ENCODE results near the gene MRPS14.
A peak's percentile ranks its signal among the peaks of the same experiment; 100 is the strongest.

The MRPS14 gene

GRCh38 chr1:175019524-175019923, 3.7 kb downstream of the MRPS14 start:
- no peak overlapping the region for H3K4me3 ChIP-seq (ENCODE audit: low read length)
- H3K27me3 ChIP-seq (ENCODE audit: control insufficient read depth, insufficient read depth, low read length), result no peaks in the 10 kb centered on the region
- H3K36me3 ChIP-seq (ENCODE audit: control insufficient read depth, low read depth, low read length), result peaks cover 29% of the 10 kb centered on the region
- no peak overlapping the region for H3K9ac ChIP-seq (ENCODE audit: low read length)
- H3K27ac ChIP-seq (ENCODE audit: low read length), result no peak overlapping the region
- no peaks in the 10 kb centered on the region for H3K4me1 ChIP-seq (ENCODE audit: control insufficient read depth, low read depth, low read length)
- no peaks in the 10 kb centered on the region for H3K9me3 ChIP-seq (ENCODE audit: control insufficient read depth, low read depth, low read length)

DNA sequence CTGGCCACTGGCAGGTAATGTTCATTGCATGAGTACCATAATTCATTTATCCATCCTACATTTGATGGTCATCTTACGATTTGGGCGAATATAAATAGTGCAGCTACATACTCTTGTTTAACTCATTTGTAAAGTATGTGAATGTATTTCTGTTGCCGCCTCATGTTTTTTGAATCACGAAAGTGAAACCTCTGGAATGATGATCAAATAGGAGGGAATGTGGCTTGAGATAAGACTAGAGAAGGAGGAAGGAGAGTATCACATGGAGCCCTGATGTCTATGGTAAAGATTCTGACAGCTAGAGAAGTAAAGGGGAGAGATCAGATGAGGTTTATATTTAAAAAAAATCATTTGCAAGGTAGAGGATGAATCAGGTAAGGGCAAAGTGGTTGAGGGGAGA, 8.0 kb downstream of the MRPS14 start:
- H3K27me3 ChIP-seq (ENCODE audit: control insufficient read depth, insufficient read depth, low read length), result no peaks in the 10 kb centered on the region
- H3K9me3 ChIP-seq (ENCODE audit: control insufficient read depth, low read depth, low read length), result no peaks in the 10 kb centered on the region
- peaks cover 71% of the 10 kb centered on the region for H3K36me3 ChIP-seq (ENCODE audit: control insufficient read depth, low read depth, low read length)
- H3K4me1 ChIP-seq (ENCODE audit: control insufficient read depth, low read depth, low read length), result no peaks in the 10 kb centered on the region
- no peak overlapping the region for H3K27ac ChIP-seq (ENCODE audit: low read length)
- no peak overlapping the region for H3K4me3 ChIP-seq (ENCODE audit: low read length)
- no peak overlapping the region for H3K9ac ChIP-seq (ENCODE audit: low read length)

DNA sequence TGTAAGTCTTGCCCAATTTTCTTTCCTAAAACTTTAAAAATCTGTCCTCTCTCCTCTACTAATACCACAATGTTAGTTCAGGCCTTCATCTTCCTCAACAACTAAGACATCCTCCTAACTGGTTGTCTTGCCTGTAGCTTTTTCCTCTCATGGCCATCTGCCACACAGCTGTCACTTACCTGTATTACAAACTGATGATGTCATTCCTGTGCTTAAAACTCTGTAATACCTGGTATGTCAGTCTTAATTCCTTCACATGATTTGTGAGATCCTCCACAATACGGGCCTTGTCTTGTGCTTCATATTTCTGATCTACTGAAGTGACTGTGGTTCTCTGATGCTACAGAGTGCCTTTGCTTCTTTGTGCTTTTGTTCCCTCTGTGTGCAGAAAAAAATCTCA, 9.8 kb downstream of the MRPS14 start:
- H3K9me3 ChIP-seq (ENCODE audit: control insufficient read depth, low read depth, low read length), result no peaks in the 10 kb centered on the region
- H3K4me3 ChIP-seq (ENCODE audit: low read length), result no peak overlapping the region
- no peaks in the 10 kb centered on the region for H3K27me3 ChIP-seq (ENCODE audit: control insufficient read depth, insufficient read depth, low read length)
- no peak overlapping the region for H3K27ac ChIP-seq (ENCODE audit: low read length)
- no peak overlapping the region for H3K9ac ChIP-seq (ENCODE audit: low read length)
- no peaks in the 10 kb centered on the region for H3K4me1 ChIP-seq (ENCODE audit: control insufficient read depth, low read depth, low read length)
- H3K36me3 ChIP-seq (ENCODE audit: control insufficient read depth, low read depth, low read length), result peaks cover 86% of the 10 kb centered on the region

DNA sequence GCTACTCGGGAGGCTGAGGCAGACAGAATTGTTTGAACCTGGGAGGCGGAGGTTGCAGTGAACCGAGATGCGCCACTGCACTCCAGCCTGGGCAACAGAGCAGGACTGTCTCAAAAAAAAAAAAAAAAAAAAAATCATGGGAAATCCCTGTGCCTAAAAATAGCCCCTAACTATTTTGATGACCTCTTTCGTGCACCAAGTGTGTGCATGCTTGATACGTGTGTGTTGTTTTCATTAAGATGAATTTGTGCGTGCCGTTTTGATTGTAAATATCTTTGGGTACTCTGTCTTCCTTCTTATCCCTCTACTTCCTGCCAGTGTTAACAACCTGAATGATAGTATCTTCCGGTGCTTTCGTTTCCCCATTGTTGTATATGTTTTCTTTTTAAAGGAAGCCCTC, 13.7 kb downstream of the MRPS14 start:
- Histone ChIP-seq H3K27me3 (ENCODE audit: control insufficient read depth, insufficient read depth, low read length) (no peaks in the 10 kb centered on the region), H3K27ac (ENCODE audit: low read length) (no peak overlapping the region), H3K9ac (ENCODE audit: low read length) (no peak overlapping the region), H3K9me3 (ENCODE audit: control insufficient read depth, low read depth, low read length) (no peaks in the 10 kb centered on the region), H3K36me3 (ENCODE audit: control insufficient read depth, low read depth, low read length) (peaks cover 95% of the 10 kb centered on the region), H3K4me3 (ENCODE audit: low read length) (no peak overlapping the region), H3K4me1 (ENCODE audit: control insufficient read depth, low read depth, low read length) (no peaks in the 10 kb centered on the region)

GRCh38 chr1:175005085-175005783, 18.0 kb downstream of the MRPS14 start:
- Histone ChIP-seq H3K27ac (ENCODE audit: low read length) (no peak overlapping the region), H3K36me3 (ENCODE audit: control insufficient read depth, low read depth, low read length) (peaks cover 58% of the 10 kb centered on the region), H3K4me3 (ENCODE audit: low read length) (no peak overlapping the region), H3K9me3 (ENCODE audit: control insufficient read depth, low read depth, low read length) (no peaks in the 10 kb centered on the region), H3K4me1 (ENCODE audit: control insufficient read depth, low read depth, low read length) (no peaks in the 10 kb centered on the region), H3K27me3 (ENCODE audit: control insufficient read depth, insufficient read depth, low read length) (no peaks in the 10 kb centered on the region), H3K9ac (ENCODE audit: low read length) (no peak overlapping the region)

- peaks cover 43% of the 10 kb centered on the region for H3K36me3 ChIP-seq (ENCODE audit: control insufficient read depth, low read depth, low read length)
- H3K9ac ChIP-seq (ENCODE audit: low read length), result no peak overlapping the region
- no peaks in the 10 kb centered on the region for H3K4me1 ChIP-seq (ENCODE audit: control insufficient read depth, low read depth, low read length)
- no peak overlapping the region for H3K4me3 ChIP-seq (ENCODE audit: low read length)
- H3K9me3 ChIP-seq (ENCODE audit: control insufficient read depth, low read depth, low read length), result no peaks in the 10 kb centered on the region
- H3K27me3 ChIP-seq (ENCODE audit: control insufficient read depth, insufficient read depth, low read length), result no peaks in the 10 kb centered on the region
- no peak overlapping the region for H3K27ac ChIP-seq (ENCODE audit: low read length)
Measured at GRCh38 chr1:175003521-175003920, 19.7 kb downstream of the MRPS14 start.

DNA sequence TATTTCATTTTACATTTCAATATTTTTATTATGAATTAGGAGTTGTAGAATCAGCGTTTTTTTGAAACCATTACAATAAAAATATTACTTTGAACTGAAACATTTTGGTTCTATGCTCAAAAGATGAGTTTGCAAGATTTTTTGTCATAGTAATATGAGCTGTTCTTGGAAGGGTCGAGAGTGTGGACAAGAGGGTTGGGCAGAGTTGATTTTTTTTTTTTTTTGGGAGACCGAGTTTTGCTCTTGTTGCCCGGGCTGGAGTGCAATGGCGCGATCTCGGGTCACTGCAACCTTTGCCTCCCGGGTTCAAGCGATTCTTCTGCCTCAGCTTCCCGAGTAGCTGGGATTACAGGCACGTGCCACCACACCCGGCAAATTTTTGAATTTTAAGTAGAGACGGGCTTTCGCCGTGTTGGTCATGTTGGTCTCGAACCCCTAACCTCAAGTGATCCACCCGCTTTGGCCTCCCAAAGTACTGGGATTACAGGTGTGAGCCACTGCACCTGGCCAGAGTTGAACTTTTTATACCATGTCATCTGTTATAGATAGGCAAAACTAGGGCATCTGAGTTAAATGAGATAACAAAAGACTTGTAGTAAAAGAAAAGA, 20.2 kb downstream of the MRPS14 start:
- H3K4me3 ChIP-seq (ENCODE audit: low read length), result no peak overlapping the region
- H3K27ac ChIP-seq (ENCODE audit: low read length), result no peak overlapping the region
- H3K27me3 ChIP-seq (ENCODE audit: control insufficient read depth, insufficient read depth, low read length), result no peaks in the 10 kb centered on the region
- H3K9ac ChIP-seq (ENCODE audit: low read length), result no peak overlapping the region
- peaks cover 38% of the 10 kb centered on the region for H3K36me3 ChIP-seq (ENCODE audit: control insufficient read depth, low read depth, low read length)
- H3K9me3 ChIP-seq (ENCODE audit: control insufficient read depth, low read depth, low read length), result no peaks in the 10 kb centered on the region
- no peaks in the 10 kb centered on the region for H3K4me1 ChIP-seq (ENCODE audit: control insufficient read depth, low read depth, low read length)

DNA sequence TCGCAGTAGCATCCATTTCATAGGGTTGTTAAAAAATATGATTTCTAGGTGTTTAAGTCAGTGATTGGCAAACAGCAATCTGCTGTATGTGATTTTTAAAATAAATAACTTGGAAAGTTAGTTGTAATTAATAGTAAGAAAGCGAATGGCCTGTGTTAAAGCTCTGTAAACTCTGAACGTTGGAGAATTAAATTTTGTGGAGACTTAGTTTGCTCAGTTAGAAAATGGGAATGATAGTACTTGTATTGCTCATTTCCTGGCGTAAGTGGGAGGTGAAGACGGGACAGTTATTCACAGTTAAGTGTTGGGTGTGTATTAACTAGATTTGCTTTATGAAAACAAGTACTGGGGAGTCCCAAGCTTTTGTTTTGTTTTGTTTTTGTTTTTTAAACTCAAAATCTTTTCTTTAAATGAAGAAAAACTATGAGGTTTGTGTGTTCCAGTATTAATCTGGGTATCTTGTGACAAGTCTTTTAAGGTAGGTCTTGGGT, 22.5 kb downstream of the MRPS14 start:
- H3K36me3 ChIP-seq (ENCODE audit: control insufficient read depth, low read depth, low read length), result peaks cover 16% of the 10 kb centered on the region
- H3K9me3 ChIP-seq (ENCODE audit: control insufficient read depth, low read depth, low read length), result no peaks in the 10 kb centered on the region
- peak overlapping the region; percentile 98 for H3K4me3 ChIP-seq (ENCODE audit: low read length)
- H3K9ac ChIP-seq (ENCODE audit: low read length), result peak overlapping the region; percentile 98
- peak overlapping the region; percentile 49 for H3K27ac ChIP-seq (ENCODE audit: low read length)
- no peaks in the 10 kb centered on the region for H3K27me3 ChIP-seq (ENCODE audit: control insufficient read depth, insufficient read depth, low read length)
- H3K4me1 ChIP-seq (ENCODE audit: control insufficient read depth, low read depth, low read length), result no peaks in the 10 kb centered on the region

DNA sequence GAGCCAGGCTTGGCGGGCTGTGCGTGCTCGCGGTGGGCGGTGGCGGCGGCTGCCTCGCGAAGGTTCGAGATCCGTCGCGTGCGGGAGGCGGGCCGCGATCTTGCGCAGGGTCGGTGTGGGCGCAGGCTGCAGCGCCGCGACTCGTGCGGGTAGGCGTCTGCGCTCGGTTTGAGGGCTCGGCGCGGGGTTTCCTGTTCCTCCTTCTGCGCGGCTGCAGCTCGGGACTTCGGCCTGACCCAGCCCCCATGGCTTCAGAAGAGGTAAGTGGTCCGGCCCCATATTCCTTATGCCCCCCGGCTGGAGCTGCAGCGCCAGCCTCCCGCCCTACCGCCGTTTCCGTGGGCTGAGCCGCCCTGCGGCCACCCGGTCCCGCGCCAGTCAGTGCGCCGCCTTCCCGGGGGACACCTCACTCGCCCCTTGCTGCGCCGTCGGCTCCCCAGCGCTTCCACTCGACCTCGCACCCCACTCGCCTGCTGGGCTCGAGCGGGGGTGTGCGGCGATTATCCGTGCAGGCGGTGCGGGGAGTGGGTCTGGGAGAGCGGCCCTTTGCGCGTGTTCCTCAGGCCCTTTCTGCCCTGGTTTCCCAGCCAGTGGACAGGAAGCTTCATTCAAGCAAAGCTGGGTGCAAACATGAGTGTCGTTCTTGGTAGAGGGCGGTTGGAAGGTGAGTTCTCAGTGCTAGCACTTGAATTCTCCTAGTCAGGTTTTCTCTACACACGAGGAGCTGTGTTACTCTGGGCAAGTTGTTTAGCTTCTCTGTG, 23.1 kb downstream of the MRPS14 start, which contains the start of gene CACYBP:
Gene CACYBP (plus strand): TSS at position 12 of the 761 bp plus-strand sequence. CDS start 234 bp downstream, at position 246.
- H3K4me3 ChIP-seq (ENCODE audit: low read length), result peak within 1 kb of the TSS; percentile 98
- no peaks in the 10 kb centered on the region for H3K27me3 ChIP-seq (ENCODE audit: control insufficient read depth, insufficient read depth, low read length)
- no peaks in the 10 kb centered on the region for H3K9me3 ChIP-seq (ENCODE audit: control insufficient read depth, low read depth, low read length)
- H3K9ac ChIP-seq (ENCODE audit: low read length), result peak within 1 kb of the TSS; percentile 98
- H3K4me1 ChIP-seq (ENCODE audit: control insufficient read depth, low read depth, low read length), result no peaks in the 10 kb centered on the region
- H3K27ac ChIP-seq (ENCODE audit: low read length), result peak within 1 kb of the TSS; percentile 98
- peaks cover 9% of the 10 kb centered on the region for H3K36me3 ChIP-seq (ENCODE audit: control insufficient read depth, low read depth, low read length)

DNA sequence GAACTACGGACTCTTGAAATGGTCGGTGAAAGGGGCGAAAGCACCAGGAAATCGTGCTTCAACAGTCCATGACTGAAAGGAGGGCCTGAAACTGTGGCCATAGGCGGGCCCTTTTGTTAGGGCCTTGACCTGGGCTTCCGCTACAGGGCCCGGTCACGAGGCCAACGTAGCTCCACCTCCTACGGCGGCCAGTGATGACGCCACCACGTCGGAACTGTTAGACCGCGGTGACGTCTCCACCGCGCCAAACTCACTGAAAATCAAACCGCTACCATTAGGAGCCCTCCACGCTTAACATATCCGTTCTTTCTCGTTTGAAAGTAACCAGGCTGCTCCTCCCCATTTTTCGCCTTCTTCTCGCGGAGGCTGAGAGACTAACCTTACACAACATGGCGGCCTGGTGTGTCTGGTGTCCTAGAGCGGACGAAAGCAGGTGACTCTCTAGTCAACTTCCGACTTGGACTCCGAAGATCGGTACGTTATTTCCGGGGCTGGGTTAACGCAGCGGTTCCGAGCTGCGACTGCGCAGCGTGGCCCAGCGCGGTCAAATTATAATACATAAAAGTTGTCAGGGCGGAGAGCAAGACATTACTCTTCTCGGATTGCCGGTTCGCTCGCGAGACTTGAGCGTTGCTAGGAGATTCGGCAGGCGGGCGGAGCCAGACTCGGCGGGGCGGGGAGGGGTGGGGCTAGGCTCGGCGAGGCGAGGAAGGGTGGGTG, 23.8 kb downstream of the MRPS14 start:
- Histone ChIP-seq H3K27ac (ENCODE audit: low read length) (peak overlapping the region; percentile 98), H3K4me1 (ENCODE audit: control insufficient read depth, low read depth, low read length) (no peaks in the 10 kb centered on the region)

GRCh38 chr1:174998569-174999215, 24.5 kb downstream of the MRPS14 start:
- H3K9ac ChIP-seq (ENCODE audit: low read length), result peak overlapping the region; percentile 98
- H3K27me3 ChIP-seq (ENCODE audit: control insufficient read depth, insufficient read depth, low read length), result no peaks in the 10 kb centered on the region
- peak overlapping the region; percentile 98 for H3K27ac ChIP-seq (ENCODE audit: low read length)
- peak overlapping the region; percentile 98 for H3K4me3 ChIP-seq (ENCODE audit: low read length)
- no peaks in the 10 kb centered on the region for H3K4me1 ChIP-seq (ENCODE audit: control insufficient read depth, low read depth, low read length)
- H3K9me3 ChIP-seq (ENCODE audit: control insufficient read depth, low read depth, low read length), result no peaks in the 10 kb centered on the region
- H3K36me3 ChIP-seq (ENCODE audit: control insufficient read depth, low read depth, low read length), result peaks cover 6% of the 10 kb centered on the region

More for the DNA sequence above, 23.8 kb downstream of the MRPS14 start:
- Histone ChIP-seq H3K4me3 (ENCODE audit: low read length) (peak overlapping the region; percentile 98), H3K36me3 (ENCODE audit: control insufficient read depth, low read depth, low read length) (peaks cover 3% of the 10 kb centered on the region), H3K9me3 (ENCODE audit: control insufficient read depth, low read depth, low read length) (no peaks in the 10 kb centered on the region), H3K9ac (ENCODE audit: low read length) (peak overlapping the region; percentile 98), H3K27me3 (ENCODE audit: control insufficient read depth, insufficient read depth, low read length) (no peaks in the 10 kb centered on the region)
